Fibroblast of gingiva (primary cell): ENCODE results near the gene LRP1.

ENCODE experiments used
- DNase-seq: peaks from one replicate; pipeline ENCODE4 v3.0.0-alpha.2; 2011; ENCODE audit warnings: low read depth

Gene LRP1

DNA sequence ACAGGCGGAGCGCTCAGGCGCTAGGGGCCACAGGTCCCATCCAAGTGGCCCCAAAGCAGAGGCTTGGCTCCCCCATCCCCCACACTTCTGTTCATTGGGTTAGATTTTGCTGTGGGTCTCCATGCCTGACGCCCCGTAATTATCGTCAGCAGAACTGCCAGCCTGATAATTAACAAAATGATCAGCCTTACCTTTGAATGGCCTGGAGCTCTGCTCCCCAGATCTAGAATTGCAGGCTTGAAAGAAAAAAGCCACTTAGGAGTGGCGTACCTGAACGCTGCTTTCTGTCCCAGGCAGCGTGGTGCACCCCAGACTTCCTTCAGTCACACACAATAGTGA lies 47.8 kb downstream of the LRP1 start:
- no peak for DNase-seq

DNA sequence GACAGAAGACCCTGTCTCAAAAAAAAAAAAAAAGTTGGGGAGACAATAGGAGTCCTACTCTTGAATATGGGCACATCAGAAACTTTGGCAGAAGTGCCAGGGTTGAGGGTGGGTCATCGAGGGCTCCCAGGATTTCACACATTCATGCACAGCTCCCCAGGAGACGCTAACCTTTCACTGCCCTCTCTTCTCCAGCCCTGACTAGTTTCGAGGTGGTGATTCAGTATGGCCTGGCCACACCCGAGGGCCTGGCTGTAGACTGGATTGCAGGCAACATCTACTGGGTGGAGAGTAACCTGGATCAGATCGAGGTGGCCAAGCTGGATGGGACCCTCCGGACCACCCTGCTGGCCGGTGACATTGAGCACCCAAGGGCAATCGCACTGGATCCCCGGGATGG lies 48.6 kb downstream of the LRP1 start:
- DNase-seq: no peak

GRCh38 chr12:57177354-57177753 lies 49.1 kb downstream of the LRP1 start:
- no peak for DNase-seq

DNA sequence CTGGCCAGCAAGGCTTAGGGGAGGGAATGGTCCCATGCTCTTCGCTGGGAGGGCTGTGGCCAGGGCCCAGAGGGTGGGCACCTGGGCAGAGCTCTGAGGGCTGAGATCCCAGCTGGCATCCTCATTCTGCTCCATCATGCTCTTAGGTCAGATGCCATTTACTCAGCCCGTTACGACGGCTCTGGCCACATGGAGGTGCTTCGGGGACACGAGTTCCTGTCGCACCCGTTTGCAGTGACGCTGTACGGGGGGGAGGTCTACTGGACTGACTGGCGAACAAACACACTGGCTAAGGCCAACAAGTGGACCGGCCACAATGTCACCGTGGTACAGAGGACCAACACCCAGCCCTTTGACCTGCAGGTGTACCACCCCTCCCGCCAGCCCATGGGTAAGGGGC lies 49.9 kb downstream of the LRP1 start:
- DNase-seq: no peak

- DNase-seq: no peak
Measured at GRCh38 chr12:57179331-57180086, 51.2 kb downstream of the LRP1 start.

DNA sequence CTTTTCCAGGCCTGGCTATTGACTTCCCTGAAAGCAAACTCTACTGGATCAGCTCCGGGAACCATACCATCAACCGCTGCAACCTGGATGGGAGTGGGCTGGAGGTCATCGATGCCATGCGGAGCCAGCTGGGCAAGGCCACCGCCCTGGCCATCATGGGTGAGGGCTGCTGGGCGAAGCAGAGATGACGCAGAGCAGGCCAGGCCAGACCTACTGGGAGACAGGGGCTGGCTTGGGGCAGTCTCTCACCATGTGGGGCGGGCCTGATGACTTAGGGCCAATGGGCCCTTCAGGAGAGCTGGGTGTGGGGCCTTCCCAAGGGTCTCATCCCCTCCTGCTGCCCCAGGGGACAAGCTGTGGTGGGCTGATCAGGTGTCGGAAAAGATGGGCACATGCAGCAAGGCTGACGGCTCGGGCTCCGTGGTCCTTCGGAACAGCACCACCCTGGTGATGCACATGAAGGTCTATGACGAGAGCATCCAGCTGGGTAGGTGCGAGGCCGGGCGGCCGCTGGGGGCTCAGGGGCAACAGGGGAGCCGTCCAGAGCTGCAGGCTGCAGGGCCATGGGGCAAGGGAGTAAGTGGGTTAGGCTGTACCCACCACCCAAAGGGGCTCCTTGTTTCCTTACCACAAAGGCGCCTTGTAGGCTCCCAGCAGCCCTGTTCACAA lies 52.2 kb downstream of the LRP1 start:
- no peak for DNase-seq

- DNase-seq: no peak
Measured at GRCh38 chr12:57181072-57181471, 52.8 kb downstream of the LRP1 start.

DNA sequence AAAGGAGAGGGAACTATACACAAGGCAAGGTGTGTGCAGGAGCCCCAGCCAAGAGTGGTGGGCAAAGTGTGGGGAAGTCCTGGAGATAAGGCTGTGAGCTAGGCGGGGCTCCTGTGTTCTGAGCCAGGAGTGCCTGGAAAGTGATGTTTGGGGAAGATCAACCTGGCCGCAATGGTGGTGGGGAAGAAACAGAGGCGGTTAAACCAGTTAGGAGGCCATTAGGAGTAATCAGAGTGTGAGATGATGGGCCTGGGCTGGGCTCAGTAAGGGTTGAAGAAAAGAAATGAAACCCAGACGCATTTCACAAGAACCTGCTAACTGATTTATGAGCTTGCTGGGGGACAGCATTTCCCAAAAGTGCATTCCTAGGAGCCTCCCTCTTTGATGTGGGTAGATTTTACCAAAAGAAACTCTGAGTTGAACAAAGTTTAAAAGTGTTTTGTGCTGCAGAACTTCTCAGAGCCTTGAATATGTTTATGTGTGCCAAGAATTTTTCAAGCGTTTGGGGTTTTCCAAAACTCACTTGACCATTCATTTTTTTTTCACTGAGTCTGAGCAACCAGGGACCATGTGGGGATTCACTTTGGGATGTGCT lies 53.4 kb downstream of the LRP1 start:
- DNase-seq: no peak

DNA sequence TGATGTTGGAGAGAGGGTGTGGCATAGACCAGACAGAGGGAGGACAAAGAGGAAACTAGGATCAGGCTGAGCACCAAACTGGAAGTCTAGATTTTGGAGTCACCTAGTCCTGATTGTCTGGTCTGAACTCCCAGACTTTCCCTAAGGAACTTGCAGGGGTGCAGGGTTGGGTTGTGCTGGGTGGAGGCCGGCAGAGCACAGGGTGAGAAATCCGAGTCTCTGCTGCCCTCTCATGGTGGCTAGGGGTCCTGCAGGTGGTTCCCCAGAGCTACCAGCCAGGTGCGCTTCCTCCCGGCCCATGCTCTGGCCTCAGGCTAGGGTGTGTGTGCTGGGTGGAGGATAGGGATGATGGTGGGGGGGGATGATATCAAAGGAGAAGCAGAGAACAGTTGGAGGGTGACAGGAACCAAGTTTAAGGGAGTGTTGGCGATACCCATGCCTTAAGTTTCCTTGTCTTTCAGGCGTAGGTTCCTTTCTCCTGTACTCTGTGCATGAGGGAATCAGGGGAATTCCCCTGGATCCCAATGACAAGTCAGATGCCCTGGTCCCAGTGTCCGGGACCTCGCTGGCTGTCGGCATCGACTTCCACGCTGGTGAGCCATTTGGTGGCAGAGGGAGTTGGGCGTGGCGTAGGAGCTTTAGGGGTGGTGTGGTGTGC lies 54.8 kb downstream of the LRP1 start:
- peak; percentile 44 for DNase-seq

- DNase-seq: no peak
Measured at GRCh38 chr12:57183939-57184725, 55.8 kb downstream of the LRP1 start.

- no peak for DNase-seq
Measured at GRCh38 chr12:57185403-57185802, 57.1 kb downstream of the LRP1 start.

GRCh38 chr12:57185906-57186508 lies 57.7 kb downstream of the LRP1 start:
- DNase-seq: no peak

- no peak for DNase-seq
Measured at GRCh38 chr12:57187222-57188089, 59.2 kb downstream of the LRP1 start.

GRCh38 chr12:57188090-57188425 lies 59.8 kb downstream of the LRP1 start:
- DNase-seq: no peak

DNA sequence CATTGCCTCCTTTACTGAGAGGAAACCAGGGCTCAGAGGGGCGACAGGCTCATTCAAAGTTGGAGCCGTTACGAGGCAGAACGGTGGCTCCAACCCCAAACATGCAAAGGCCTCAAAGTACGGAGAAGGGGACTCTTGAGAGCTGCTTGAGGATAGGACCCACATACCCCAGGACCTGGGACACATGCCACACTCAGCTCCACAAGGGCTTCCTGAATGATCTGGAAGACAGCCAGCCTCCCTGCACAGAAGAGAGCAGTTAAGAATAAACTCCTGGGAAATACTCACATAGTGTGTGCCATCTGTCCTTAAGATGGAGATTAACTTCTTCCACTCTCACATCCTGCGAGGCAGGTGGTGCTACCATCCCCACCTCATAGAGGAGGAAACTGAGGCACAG lies 61.8 kb downstream of the LRP1 start:
- DNase-seq: no peak

DNA sequence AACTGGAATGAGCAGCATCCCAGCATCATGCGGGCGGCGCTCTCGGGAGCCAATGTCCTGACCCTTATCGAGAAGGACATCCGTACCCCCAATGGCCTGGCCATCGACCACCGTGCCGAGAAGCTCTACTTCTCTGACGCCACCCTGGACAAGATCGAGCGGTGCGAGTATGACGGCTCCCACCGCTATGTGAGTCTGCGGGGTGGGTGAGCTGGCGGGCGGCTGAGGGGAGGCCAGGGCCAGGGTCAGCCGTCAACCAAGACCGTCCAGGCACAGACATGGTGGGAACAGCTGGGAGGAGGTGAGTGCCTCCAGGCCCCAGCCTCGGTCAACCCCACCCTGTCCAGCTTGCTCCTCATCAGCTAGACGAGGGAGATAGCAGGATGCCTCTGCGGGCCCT lies 62.5 kb downstream of the LRP1 start:
- DNase-seq: no peak

- DNase-seq: peak; percentile 68
Measured at GRCh38 chr12:57191410-57191809, 63.1 kb downstream of the LRP1 start.

DNA sequence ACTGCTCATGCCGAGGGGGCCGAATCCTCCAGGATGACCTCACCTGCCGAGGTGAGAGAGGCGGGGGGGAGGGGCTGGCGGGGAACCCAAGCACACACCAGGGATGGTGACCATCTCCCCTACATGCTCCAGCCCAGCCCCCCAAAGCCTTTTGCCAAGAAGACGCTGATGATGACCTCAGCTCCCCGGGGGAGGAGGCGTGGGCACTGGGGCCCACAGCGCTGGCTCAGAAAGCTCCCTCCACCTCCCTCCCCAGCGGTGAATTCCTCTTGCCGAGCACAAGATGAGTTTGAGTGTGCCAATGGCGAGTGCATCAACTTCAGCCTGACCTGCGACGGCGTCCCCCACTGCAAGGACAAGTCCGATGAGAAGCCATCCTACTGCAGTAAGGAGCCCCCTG lies 64.6 kb downstream of the LRP1 start:
- DNase-seq: no peak

DNA sequence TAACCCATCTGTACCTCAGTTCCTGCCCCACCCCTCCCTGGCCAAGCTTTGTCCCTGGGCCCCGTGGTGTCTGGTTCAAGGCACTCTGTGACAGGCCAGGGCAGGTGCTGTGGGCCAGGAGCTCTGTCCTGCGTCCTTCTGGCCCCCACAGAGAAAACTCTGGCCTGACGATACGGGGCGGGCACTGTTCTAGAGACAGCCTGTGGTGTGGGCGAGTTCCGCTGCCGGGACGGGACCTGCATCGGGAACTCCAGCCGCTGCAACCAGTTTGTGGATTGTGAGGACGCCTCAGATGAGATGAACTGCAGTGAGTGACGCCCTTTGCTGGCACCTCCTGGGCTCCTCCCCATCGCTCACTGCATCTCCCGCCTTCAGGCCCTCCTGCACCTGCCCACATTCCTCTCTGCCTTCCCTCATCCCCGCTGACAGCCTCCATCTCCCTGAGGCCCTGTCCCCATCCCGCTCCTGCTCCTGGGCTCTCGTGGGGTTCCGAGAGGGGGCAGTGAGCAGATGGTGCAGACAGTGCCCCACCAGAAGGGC lies 65.5 kb downstream of the LRP1 start:
- no peak for DNase-seq

GRCh38 chr12:57194253-57194652 lies 66.0 kb downstream of the LRP1 start:
- DNase-seq: no peak

DNA sequence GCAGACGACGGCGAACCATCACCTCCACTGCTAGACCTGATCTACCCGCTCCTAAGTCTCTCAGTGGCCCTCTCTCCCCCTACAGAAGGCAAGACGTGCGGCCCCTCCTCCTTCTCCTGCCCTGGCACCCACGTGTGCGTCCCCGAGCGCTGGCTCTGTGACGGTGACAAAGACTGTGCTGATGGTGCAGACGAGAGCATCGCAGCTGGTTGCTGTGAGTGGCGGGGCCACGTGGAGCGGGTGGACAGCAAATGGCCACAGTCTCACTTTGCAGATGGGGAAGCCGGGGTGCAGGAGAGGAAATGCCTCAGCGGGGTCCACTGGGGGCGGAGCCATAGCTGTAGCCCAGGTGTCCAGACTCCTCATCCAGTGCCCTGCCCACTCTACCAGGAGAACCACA lies 66.9 kb downstream of the LRP1 start:
- no peak for DNase-seq
